ENCODE results near the gene MT2A.
"Not testable (repeated sequence)": the region's sequence is repeated elsewhere in the genome, so short reads cannot be mapped to it uniquely, and the experiment has no call there.

The MT2A gene

DNA sequence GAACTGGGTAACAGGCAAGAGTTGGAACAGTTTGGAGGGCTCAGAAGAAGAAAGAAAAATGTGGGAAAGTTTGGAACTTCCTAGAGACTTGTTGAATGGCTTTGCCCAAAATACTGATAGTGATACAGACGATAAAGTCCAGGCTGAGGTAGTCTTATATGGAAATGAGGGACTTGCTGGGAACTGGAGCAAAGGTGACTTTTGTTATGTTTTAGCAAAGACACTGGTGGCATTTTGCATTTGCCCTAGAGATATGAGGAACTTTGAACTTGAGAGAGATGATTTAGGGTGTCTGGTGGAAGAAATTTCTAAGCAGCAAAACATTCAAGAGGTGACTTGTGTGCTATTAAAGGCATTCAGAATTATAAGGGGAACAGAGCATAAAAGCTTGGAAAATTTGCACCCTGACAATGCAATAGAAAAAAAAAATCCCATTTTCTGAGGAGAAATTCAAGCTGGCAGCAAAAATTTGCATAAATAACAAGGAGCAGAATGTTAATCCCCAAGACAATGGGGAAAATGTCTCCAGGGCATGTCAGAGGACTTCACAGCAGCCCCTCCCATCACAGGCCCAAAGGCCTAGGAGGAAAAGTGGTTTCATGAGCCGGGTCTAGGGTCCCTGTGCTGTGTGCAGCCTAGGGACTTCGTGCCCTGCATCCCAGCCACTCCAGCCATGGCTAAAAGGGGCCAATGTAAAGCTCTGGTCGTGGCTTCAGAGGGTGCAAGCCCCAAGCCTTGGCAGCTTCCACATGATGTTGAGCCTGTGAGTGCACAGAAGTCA is 13.5 kb downstream of the MT2A start:
- FAIRE-seq, result not testable (repeated sequence)

DNA sequence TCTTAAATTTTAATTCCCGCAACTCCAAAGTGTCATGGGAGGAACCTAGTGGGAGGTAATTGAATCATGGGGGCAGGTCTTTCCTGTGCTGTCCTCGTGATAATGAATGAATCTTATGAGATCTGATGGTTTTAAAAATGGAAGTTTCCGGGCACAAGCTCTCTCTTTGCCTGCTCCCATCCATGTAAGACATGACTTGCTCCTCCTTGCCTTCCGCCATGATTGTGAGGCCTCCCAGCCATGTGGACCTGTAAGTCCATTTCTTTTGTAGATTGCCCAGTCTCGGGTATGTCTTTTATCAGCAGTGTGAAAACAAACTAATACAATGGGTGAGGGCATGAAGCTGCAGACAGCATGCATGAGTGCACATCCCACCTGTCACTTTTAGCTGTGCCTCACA is 14.8 kb downstream of the MT2A start:
- FAIRE-seq, result not testable (repeated sequence)

DNA sequence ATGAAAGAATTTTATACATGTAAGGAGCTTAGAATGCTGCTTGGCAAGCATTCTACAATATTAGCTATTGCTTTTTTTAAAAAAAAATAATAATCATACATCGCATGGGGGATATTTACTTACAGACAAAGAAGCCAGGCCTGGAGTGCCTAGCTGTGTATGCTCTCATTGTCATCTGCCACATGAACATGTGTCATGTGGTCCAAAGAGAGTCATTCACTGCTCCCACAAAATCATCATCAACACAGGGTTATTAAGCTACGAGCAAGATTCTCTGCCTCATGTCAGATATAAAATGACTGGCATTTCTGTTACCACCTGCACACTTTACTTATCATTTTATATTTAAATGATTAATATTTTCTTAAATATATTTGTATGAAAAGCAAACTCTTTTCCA is 15.3 kb downstream of the MT2A start:
- no peak for FAIRE-seq

DNA sequence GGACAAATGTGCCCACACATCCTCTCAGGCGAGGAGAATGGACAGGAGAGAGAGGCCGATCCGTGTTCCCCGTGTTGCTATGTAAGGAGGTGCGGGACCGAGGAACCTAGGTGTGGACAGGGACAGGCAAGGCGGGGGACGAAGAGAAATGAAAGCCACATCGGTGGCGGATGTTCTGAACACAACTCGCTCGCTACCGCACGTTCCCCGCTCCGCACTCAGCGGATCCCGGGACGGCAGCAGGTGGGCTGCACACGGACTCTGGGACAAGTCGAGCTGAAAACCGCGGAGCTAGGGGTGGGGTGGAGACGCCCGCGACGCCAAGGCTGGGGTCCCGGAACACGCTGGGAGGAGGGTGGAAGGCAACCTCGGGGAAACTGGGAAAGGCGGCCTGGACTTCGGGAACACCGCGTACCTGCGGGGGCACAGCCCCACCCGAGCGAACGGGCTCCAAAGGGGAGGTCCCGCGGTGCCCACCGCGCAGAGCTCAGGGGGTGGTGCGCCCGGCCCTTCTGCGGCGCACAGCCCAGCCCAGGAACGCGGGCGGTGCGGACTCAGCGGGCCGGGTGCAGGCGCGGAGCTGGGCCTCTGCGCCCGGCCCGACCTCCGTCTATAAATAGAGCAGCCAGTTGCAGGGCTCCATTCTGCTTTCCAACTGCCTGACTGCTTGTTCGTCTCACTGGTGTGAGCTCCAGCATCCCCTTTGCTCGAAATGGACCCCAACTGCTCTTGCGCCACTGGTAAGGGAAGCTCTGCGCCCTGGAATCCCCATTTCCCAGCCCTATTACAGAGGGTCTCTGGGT is 17.0 kb downstream of the MT2A start, which contains the start of gene MT1E:
TSS of gene MT1E (plus strand) at position 642 of the 803 bp plus-strand sequence. CDS start at position 713, 71 bp downstream.
- no peak for FAIRE-seq

DNA sequence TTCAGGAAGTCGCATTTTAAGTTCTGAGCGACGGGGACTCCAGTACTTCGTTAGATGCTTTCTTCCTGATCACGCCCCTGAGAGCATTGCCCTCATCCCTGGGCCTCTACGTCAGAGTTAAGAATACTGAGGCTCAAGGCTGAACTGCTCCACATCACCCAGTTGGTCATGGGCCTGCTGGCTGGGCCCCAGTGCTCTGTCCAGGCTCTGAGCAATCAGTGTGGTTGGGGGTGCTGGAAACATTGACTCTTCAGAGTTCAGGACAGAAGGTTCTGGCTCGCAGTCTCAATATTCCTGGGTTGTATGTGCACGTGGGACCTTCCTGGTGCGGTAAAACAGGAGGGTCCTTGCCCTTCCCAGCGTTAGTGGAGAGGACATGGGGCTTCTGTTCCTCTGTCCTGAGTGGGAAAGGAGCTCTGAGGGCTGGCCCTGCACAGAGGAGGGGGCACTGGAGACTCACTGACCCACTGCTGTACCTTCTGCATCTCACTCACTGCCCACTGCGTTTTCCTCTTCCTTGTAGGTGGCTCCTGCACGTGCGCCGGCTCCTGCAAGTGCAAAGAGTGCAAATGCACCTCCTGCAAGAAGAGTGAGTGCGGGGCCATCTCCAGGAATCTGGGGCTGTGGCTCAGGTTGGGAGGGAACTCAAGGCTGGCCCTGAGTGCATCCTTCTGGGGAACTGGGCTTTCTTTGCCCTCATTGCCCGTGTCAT is 17.7 kb downstream of the MT2A start:
- no peak for FAIRE-seq

DNA sequence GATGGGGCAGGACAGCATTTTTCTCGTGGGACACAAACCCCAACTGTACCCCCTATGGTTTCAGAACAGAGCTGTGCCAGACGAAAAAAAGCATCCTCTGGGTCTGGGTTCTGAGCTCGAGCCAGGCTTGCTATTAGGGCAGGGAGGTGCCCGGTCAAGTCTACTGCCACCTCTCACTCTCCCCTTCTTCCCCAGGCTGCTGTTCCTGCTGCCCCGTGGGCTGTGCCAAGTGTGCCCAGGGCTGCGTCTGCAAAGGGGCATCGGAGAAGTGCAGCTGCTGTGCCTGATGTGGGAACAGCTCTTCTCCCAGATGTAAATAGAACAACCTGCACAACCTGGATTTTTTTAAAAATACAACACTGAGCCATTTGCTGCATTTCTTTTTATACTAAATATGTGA is 18.3 kb downstream of the MT2A start:
- FAIRE-seq, result no peak

DNA sequence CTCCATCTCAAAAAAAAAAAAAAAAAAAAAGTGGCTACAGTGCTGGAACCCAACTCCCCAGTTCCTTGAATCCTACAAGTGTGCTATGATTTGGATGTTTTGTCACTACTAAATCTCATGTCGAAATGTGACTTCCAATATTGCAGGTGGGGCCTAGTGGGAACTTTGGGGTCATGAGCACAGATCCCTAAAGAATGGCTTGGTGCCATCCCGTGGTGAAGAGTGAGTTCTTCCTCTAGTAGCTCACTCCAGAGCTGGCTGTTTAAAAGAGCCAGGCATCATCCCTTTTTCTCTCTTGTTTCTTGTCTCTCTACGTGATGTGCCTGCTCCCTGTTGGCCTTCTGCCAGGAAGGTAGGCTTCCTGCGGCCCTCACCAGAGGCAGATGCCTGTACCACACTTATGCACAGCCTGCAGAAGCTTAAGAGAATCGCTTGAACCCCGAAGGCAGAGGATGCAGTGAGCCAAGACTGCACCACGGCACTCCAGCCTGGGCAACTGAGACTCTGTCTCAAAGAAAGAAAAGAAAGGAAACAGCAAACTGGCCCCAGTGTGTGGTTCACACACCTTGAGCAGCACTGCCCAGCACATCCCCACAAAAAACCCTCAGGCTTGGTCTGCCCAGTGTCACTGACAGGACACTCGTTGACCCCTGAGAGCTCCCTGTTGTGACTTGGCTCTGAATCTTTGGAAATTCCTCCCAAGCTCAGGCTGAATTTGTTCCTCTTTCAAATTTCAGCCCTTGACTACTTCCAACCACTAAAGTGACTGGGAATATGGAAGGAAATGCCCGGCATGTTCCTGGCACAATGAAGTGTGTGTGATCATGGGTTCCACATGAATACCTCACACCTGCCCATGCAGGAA is 20.3 kb downstream of the MT2A start:
- no peak for FAIRE-seq

DNA sequence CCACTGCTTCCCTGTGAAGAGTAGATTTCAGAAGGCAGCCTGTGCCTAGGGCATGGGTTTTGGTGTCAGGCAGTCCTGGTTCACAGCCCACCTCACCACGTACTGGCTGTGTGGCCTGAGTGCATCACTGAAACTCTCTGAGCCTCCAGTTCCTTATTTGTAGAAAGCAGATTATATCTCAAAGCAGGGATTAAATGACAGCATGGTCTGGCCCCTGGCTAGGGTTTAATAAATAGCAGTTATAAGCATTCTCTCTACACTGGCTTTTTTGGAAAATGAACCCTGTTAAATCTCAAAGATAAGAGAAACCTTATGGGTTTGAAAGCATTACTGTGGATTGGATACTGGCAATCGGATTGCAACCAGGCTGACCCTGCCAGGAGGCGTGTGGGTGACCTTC is 21.1 kb downstream of the MT2A start:
- no peak for FAIRE-seq

DNA sequence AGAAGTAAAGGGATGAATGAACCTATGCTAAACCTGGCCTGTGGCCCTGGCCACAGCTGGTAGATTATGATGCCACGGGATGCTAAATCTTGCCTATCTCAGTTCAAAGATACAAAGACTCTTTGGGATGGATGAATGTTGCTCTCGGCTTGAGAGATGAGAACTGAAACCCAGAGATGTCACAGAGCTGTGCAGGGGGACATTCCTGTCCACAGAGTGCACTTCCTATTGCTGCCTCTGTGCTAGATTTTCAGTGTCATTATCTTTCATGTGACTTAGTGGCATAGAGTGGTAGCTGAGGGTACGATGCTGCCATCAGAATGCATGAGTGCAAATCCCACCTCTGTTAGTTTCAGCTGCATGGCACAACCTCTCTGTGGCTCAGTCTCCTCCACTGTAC is 21.8 kb downstream of the MT2A start:
- FAIRE-seq, result no peak

DNA sequence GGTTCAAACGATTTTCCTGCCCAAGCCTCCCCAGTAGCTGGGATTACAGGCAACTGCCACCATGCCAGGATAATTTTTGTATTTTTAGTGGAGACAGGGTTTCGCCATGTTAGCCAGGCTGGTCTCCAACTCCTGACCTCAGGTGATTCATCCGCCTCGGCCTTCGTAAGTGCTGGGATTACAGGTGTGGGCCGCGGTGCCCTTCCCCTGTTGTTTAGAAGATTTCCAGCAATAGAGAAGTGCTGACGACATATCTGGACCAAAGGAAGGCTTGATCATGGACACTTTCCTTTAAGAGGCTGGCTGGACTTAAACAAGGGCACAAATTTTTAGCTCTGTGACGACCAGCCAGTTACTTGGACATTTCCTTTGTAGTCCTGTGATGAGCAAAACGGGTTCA is 22.8 kb downstream of the MT2A start:
- no peak for FAIRE-seq

DNA sequence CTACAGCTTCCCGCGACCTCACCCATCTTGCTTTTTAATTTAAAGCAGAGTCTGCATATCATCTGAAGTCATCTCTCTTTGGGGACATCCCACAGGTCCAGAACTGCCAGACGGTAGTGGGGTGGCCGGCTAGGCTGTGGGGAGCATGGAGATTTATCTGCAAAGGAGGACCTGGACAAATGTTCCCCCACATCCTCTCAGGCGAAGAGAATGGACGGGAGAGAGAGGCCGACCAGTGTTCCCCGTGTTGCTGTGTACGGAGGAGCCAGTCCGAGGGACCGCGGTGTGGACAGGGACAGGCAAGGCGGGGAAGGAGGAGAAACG is 23.4 kb downstream of the MT2A start:
- no peak for FAIRE-seq

DNA sequence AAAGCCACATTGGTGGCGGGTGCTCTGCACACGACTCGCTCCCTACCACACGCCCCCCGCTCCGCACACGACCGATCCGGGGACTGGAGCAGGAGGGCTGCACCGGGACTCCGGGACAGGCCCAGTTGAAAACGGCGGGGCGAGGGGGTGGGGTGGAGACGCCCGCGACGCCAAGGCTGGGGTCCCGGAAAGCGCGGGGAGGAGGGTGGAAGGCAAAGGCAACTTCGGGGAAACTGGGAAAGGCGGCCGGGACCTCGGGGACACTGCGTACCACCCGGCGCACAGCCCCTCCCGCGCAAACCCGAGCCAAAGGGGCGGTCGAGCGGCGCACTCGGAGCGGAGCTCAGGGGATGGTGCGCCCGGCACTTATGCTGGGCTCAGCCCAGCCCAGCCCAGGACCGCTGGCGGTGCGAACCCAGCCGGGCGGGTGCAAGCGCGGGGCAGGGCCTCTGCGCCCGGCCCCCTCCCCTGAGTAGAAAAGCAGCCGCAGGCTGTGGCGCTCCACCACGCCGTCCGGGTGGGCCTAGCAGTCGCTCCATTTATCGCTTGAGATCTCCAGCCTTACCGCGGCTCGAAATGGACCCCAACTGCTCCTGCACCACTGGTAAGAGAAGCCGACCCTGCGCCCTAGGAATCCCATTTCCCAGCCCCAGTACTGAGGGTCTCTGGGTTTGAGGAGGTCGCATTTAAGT is 23.9 kb downstream of the MT2A start, which contains the start of gene MT1M:
TSS of gene MT1M (plus strand) at position 504 of the 692 bp plus-strand sequence. CDS start at position 577, 73 bp downstream.
- FAIRE-seq, result no peak

DNA sequence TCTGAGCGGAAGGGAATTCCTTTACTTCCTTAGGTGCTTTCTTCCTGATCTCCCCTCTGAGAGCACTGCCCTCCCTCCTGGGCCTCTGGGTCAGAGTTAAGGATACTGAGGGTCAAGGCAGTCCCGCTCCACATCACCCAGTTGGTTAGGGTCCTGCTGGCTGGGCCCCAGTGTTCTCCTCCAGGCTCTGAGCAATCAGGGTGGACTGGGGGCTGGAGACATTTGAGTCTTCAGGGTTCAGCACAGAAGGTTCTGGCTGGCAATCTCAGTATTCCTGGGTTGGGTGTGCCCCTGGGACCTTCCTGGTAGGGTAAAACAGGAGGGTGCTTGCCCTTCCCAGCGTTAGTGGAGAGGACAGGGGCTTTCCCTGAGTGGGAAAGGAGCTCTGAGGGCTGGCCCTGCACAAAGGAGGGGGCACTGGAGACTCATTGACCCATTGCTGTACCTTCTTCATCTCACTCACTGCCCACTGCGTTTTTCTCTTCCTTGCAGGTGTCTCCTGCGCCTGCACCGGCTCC is 24.5 kb downstream of the MT2A start:
- no peak for FAIRE-seq

DNA sequence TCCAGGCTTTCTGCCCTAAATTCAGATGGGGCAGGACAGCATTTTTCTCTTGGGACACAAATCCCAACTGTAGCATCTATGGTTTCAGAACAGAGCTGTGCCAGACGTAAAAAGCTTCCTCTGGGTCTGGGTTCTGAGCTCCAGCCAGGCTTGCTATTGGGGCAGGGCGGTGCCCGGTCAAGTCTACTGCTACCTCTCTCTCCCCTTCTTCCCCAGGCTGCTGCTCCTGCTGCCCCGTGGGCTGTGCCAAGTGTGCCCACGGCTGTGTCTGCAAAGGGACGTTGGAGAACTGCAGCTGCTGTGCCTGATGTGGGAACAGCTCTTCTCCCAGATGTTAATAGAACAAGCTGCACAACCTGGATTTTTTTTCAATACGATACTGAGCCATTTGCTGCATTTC is 25.2 kb downstream of the MT2A start:
- no peak for FAIRE-seq

DNA sequence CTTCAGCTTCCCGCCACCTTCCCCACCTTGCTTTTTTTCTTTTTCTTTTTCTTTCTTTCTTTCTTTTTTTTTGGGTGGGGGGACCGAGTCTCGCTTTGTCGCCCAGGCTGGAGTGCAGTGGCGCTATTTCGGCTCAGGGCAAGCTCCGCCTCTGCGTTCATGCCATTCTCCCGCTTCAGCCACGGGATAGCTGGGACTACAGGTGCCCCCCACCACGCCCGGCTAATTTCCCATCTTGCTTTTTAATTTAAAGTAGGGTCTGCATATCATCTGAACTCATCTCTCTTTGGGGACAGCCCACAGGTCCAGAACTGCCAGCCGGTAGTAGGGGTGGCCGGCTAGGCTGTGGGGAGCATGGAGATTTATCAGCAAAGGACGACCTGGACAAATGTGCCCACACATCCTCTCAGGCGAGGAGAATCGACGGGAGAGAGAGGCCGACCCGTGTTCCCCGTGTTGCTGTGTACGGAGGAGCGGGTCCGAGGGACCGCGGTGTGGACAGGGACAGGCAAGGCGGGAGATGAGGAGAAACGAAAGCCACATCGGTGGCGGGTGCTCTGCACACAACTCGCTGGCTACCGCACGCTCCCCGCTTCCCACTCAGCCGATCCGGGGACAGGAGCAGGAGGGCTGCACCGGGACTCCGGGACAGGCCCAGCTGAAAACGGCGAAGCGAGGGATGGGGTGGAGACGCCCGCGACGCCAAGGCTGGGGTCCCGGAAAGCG is 26.5 kb downstream of the MT2A start:
- no peak for FAIRE-seq

DNA sequence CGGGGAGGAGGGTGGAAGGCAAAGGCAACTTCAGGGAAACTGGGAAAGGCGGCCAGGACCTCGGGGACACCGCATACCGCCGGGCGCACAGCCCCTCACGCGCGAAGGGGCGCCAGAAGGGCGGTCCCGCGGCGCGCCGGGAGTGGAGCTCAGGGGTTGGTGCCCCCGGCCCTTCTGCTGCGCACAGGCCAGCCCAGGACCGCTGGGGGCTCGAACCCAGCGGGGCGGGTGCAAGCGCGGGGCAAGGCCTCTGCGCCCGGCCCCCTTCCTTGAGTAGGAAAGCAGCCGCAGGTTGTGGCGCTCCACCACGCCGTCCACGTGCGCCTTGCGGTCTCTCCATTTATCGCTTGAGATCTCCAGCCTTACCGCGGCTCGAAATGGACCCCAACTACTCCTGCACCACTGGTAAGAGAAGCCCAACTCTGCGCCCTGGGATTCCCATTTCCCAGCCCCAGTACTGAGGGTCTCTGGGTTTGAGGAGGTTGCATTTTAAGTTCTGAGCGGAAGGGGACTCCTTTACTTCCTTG is 27.1 kb downstream of the MT2A start:
- no peak for FAIRE-seq

DNA sequence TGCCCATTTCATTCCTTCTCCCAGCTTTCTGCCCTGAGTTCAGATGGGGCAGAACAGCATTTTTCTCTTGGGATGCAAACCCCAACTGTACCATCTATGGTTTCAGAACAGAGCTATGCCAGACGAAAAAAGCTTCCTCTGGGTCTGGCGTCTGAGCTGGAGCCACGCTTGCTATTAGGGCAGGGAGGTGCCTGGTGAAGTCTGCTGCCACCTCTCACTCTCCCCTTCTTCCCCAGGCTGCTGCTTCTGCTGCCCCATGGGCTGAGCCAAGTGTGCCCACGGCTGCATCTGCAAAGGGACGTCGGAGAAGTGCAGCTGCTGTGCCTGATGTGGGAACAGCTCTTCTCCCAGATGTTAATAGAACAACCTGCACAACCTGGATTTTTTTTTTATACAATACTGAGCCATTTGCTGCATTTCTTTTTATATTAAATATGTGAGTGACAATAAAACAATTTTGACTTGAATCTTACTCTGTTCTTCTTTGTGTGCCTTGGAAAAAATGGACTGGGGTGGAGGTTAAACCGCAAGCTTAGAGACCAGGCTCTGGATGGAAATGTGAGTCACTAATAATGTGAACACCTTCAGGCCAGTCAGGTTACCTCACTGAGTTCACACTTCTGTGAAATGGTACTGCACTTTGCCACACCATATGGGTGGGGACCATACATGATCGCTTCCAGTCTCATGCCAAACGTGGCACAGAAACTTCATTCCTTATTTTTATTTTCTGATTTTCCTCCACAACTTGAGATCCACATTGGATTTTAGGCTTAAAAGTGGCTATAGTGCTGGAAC is 28.4 kb downstream of the MT2A start:
- FAIRE-seq, result no peak

DNA sequence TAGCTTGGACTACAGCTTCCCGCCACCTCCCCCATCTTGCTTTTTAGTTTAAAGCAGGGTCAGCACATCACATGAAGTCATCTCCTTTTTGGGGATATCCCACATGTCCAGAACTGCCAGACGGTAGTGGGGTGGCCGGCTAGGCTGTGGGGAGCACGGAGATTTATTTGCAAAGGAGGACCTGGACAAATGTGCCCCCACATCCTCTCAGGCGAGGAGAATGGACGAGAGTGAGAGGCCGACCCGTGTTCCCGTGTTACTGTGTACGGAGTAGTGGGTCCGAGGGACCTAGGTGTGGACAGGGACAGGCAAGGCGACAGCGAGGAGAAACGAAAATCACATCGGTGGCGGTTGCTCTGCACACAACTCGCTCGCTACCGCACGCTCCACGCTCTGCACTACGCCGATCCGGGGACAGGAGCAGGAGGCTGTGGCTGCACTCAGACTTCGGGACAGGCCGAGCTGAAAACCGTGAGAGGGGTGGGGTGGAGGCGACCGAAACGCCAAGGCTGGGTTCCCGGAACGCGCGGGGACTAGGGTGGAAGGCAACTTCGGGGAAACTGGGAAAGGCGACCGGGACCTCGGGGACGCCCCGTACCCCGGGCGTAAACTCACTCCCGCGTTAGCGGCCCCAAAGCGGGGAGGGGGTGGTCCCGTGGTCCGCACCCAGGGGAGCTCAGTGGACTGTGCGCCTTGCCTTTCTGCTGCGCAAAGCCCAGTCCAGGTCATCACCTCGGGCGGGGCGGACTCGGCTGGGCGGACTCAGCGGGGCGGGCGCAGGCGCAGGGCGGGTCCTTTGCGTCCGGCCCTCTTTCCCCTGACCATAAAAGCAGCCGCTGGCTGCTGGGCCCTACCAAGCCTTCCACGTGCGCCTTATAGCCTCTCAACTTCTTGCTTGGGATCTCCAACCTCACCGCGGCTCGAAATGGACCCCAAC is 29.7 kb downstream of the MT2A start, which contains the start of gene MT1A:
TSS of gene MT1A (plus strand) at position 853 of the 937 bp plus-strand sequence. CDS start at position 926, 73 bp downstream.
- no peak for FAIRE-seq

DNA sequence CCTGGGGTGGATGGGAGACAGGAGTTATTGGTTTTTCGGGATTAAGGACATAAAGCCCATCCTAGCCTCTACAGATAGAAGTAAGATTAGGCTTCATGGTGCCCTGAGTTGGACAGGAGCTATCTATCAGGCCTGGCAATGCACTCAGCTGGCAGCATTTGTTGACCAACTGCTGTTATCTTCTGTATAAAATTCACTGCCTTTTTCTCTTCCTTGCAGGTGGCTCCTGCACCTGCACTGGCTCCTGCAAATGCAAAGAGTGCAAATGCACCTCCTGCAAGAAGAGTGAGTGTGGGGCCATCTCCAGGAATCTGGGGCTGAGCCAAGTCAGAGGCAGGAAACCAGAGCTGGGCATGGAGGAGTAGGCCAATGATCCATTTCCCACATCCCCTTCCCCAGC is 30.7 kb downstream of the MT2A start:
- no peak for FAIRE-seq

All from islet of Langerhans (tissue), 1 donor.